Daoy (cell line): Measurements from ENCODE around the gene ASMTL. TPM values are rescaled to one million over a fixed set of nuclear protein-coding genes. Genes with fewer than 3 reads are reported as not detected.
"Not testable (repeated sequence)": the region's sequence is repeated elsewhere in the genome, so short reads cannot be mapped to it uniquely, and the experiment has no call there.

ENCODE experiments used
- DNase-seq: peaks from one replicate; pipeline ENCODE4 v3.0.0-alpha.2; 2015; ENCODE audit warnings: low read depth
- total RNA-seq: library from RNA; depleted of rRNA; stranded (reverse); fragments of >200 nt; shearing (Covaris generic); gene quantifications from 2 replicates; pipeline ENCODE4 v1.2.3, GENCODE V29; 2014

Gene ASMTL
- total RNA-seq, 1 experiment from 2014 or later, result 0.74 TPM

DNA sequence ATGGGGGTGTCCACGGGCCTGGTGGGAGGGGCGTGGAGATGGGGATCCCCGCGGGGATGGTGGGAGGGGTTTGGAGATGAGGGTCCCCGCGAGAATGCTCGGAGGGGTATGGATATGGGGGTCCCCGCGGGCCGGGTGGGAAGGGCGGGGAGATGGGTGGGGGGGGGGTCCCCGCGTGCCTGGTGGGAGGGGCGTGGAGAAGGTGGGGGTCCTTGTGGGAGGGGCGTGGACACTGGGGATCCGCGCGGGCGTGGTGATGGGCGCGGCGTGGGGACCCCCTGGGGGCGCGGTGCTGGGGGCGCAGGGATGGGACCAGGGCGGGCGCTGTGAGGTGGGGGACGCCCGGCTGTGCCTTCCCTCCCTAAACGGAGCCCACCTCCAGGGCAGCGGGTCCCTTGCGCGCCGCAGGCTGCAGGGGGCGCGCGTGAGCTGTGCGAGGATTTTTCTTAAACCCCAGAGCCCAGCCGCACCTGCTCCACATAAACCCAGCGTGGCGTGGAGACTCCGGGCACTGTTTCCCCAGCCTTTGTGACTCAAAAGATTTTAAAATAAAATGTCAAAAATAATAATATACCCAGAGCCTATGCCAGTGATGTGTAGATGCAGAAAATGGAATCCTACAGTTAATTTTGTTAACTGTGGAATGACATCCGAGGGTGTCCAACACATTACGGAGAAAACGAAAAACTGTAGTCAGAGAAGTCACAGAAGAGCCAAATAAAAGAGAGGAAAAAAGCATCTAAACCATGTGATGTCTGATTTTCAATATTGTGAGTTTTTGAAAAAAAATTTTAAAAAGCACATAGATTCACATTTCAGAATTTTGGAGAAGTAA, 1.5 kb upstream of the ASMTL start:
- peak; percentile 75 for DNase-seq

DNA sequence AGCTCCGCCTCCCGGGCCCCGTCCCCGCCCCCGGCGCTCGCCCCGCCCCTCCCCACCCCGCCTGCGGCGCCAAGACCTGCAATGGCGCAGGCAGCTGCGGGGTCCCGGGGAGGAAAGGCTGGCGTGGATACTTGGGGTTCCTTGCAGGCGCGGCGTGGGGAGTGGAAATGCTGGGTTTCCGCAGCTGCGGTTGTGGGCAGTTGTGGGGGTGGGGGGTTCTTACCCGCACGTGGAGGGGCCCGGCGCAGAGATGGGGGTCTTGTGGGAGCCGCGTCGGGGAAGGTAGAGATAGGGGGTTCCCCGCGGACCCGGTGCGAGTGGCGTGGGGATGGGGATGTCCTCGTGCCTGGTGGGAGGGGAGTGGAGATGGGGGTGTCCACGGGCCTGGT, 680 bp upstream of the ASMTL start:
- DNase-seq, result no peak

DNA sequence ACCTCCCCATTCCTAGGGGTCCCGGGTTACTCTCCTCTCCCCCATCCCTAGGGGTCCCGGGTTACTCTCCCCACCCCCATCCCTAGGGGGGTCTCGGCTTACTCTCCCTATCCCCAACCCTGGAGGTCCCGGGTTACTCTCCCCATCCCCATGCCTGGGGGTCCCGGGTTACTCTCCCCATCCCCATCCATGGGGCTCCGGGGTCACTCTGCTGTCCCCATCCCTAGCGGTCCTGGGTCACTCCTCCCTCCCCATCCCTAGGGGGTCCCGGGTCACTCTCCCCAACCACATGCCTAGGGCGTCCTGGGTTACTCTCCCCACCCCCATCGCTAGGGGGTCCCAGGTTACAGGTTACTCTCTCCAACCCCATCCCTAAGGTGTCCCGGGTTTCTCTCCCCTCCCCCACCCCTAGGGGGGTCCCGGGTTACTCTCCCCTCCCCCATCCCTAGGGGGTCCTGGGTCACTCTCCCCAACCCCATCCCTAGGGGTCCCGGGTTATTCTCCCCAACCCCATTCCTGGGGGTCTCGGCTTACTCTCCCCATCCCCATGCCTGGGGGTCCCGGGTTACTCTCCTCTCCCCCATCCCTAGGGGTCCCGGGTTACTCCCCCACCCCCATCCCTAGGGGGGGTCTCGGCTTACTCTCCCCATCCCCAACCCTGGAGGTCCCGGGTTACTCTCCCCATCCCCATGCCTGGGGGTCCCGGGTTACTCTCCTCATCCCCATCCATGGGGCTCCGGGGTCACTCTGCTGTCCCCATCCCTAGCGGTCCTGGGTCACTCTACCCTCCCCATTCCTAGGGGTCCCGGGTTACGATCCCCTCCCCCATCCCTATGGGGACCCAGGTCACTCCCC, 821 bp downstream of the ASMTL start:
- DNase-seq, result no peak

- DNase-seq, result no peak
These were observed 1.5 kb downstream of the ASMTL start for GRCh38 chrX:1451251-1451660.

DNA sequence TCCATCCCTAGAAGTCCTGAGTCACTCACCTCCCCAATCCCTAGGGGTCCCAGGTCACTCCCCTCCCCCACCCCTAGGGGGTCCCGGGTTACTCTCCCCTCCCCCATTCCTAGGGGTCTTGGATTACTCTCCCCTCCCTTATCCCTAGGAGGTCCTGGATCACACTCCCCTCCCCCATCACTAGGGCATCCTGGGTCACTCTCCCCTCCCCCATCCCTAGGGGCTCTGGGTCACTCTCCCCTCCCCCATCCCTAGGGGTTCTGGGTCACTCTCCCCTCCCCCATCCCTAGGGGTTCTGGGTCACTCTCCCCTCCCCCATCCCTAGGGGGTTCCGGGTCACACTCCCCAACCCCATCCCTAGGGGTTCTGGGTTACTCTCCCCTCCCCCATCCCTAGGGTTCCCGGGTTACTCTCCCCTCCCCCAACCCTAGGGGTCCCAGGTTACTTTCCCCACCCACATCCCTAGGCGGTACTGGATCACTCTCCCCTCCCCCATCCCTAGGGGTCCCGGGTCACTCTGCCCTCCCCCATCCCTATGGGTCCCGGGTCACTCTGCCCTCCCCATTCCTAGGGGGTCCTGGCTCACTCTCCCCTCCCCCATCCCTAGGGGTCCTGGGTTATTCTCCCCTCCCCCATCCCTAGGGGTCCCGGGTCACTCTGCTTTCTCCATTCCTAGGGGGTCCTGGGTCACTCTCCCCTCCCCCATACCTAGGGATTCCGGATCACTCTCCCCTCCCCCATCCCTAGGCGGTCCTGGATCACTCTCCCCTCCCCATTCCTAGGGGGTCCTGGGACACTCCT, 2.1 kb downstream of the ASMTL start:
- DNase-seq, result no peak

DNA sequence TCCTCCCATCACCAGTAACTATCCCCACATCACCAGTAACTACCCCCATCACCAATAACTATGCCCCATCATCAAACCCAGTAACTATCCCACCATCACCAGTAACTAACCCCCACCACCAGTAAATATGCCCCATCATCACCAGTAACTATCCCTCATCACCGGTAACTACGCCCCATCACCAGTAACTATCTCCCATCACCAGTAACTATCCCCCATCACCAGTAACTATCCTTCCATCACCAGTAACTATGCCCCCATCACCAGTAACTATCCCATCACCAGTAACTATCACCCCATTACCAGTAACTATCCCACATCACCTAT, 2.9 kb downstream of the ASMTL start:
- no peak for DNase-seq

DNA sequence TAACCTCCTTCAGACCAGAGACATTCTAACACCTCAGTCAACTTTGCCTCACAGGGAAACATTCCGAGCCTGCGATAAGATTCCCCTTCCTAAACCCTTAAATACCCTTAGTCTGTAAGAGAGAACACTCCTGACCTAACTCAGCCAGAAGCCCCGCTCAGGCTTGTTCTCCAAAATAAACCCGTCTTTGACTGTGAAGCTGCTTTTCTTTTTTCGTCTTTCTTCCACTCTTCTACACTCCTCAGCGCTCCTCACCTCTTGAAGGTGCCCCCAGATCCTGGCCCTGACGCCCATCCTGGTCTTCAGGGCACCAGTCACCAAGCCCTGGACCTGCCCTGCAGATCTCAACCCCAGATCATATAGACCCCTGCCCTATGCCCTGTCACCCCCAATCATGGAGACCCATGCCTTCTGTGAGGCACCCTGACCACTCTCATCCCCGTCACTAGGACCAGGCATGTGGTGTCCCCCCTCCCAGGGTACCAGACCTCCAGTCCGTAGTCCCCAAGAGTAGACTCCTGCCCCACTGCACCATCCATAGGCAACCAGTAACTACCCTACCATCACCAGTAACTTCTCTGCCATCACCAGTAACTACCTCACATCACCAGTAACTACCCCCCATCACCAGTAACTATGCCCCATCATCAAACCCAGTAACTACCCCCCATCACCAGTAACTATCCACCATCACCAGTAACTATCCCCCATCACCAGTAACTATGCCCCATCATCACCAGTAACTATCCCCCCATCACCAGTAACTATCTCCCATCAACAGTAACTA, 3.5 kb downstream of the ASMTL start:
- DNase-seq, result no peak

DNA sequence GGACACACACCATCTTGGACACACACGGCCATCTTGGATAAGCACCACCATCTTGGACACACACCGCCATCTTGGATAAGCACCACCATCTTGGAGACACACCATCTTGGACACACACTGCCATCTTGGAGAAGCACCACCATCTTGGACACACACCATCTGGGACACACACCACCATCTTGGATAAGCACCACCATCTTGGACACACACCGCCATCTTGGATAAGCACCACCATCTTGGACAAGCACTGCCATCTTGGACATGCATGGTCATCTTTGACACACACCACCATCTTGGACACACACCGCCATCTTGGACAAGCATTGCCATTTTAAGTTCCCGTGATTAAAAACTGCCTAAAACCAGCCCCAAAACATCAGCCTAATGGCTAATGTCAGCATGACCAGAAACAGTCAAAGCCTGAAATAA, 4.1 kb downstream of the ASMTL start:
- not testable (repeated sequence) for DNase-seq

GRCh38 chrX:1447969-1448572, 4.6 kb downstream of the ASMTL start:
- not testable (repeated sequence) for DNase-seq

GRCh38 chrX:1446984-1447968, 5.4 kb downstream of the ASMTL start:
- not testable (repeated sequence) for DNase-seq

DNA sequence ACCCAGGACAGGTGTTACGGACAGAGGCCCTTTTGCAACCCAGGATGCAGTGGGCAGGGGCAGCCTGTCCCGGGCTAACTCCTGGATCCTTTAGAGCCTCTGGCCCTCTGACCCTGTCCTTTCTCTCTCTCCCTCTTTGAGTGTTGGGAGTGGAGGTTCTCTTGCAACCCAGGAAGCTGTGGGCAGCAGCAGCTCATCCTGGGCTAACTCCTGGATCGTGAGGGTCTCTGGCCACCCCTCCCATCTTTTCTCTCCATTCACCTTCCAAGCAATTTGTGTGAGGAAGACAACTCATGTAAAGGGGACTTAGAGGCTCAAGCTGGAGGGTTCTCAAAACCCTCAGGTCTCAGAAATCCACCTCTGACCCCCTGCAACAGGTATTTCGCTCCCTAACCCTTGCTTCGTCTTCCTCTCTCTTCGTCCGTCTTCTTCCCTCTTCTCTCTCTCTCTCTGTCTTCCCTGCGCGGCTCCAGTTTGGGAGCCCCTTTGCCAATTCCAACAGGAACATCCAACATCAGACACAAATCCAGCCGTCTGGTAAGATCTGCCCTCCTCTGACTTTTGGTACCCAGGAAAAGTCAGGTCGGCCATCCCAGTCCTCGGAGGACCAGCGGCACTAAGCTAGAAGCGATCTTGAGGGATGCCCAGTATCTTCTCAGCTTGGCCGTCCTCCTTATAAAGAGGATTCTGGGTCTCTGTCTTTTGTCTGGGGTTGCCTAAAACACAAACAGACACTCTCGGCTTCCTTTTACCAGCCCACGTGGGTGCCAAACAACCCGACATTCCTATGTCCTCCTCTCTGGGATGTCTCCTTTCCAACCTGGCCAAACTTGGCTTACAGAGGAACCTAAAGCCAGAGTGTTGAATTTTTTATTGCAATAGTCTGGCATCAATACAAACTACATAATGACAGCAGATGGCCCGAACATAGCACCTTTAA, 7.9 kb downstream of the ASMTL start:
- DNase-seq, result no peak

DNA sequence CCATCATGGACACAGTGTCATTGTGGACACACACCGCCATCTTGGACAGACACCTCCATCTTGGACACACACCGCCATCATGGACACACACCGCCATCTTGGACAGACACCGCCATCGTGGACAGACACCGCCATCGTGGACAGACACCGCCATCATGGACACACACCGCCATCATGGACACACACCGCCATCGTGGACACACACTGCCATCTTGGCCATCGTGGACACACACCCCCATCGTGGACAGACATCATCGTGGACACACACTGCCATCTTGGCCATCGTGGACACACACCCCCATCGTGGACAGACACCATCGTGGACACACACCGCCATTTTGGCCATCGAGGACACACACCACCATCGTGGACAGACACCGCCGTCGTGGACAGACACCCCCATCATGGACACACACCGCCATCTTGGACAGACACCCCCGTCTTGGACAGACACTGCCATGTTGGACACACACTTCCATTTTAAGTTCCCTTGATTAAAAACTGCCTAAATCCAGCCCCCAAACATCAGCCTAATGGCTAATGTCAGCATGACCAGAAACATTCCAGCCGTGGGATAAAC, 9.1 kb downstream of the ASMTL start:
- DNase-seq, result no peak

DNA sequence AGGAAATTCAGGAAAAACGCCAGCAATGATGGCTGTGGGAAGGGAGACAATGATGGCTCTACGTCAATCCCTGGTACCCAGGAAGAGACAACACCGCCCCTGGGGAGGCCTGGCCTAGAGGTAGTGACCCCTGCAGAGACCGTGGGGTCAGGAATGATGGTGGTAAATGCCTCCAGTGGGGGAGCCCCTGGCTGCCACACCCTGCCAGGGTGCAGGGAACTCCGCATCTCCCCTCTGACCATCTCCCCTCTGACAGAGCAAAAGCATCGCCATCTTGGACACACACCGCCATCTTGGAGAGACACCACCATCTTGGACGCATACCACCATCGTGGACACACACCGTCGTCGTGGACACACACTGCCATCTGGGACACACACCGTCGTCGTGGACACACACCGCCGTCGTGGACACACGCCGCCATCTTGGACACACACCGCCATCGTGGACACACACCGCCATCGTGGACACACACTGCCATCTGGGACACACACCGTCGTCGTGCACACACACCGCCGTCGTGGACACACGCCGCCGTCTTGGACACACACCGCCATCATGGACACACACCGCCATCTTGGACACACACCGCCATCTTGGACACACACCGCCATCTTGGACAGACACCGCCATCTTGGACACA, 9.9 kb downstream of the ASMTL start:
- DNase-seq, result no peak

DNA sequence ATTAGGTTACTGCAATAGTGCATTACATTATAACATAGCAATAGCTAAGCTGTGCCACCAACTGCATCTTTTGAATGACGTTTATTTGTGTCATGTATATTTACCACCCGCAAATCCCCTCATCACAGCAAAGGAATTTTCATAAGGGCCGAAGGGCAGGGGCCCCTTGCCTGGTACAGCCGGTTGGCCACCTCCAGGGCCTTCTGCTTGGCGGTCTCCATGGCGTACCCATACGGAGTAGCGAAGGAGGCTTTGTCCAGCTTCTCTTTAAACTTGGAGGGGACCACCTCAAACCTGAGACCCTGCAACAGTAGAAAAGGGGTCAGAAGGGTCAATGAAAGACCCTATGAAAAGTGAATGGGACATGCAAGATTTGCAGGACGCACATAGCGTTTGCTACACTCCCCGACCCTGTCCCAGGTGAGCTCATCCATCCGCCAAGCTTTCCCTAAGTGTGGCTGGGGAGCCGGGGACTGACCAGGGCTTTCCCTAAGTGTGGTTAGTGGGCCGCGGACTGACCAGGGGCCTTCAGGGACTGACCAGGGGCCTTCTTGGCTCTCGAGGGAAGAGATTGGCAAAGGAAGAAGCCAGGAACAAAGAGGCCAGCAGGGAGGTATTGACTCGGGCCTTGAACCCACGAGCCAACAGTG, 10.6 kb downstream of the ASMTL start:
- no peak for DNase-seq

GRCh38 chrX:1440506-1440905, 12.2 kb downstream of the ASMTL start:
- DNase-seq, result no peak

GRCh38 chrX:1435241-1435895, 17.3 kb downstream of the ASMTL start:
- DNase-seq, result no peak

DNA sequence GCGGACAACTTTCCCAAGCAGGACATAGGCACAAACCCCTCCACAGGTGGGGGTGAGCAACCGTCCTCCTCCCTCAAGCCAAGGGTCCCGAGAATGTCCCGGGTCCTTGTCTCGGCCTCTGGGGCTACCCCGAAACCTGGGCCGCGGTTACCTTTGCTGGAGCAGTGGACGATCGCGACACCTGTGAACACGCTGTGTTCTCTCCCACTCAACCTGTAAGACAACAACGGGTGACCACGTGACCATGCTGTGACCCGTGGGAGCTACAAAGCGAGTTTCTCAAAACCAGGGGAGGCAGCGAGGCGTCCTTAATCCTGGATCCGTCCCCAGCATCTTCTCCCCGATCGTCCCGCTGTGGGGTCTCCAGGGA, 17.9 kb downstream of the ASMTL start:
- DNase-seq, result no peak
